Stimulated activated CD8-positive, alpha-beta memory T cell treated with anti-CD3 and anti-CD28 coated beads, Interleukin-4, amount 100 ng/mL, for 48 hours (primary cell): ENCODE results near the gene TLE1.
"Not testable (repeated sequence)": the region's sequence is repeated elsewhere in the genome, so short reads cannot be mapped to it uniquely, and the experiment has no call there.

ENCODE experiments used
- DNase-seq: peaks from one replicate; pipeline ENCODE4 v3.0.0-alpha.2; 2020

The TLE1 gene

DNA sequence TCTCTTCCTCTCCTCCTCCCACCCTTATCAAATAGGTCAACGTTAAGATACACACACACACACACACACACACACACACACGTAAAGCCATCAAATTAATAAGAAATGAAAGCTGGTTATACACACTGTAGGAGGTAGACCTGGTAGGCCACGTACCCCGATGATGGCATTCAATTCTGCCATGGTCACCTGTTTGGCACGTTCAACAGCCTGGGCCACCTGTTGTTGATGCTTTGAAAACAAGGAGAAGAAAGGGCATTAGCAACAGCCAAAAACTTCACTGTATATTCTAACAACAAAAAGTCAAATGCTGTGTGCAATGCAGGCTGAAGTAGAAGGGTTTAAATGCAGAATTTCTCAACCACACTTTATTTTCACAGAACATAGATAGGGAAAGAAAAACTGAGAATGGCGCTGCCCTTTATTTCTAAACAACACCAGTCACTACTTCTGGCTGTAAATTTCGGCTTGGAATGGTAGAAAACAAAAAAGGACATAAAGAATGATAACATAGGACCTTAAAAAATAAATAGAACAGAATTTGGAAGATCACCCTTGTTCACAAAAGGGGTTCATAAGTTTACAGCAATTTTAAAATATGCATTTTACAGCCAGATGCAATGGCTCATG is 37.2 kb downstream of the TLE1 start:
- DNase-seq = no peak

DNA sequence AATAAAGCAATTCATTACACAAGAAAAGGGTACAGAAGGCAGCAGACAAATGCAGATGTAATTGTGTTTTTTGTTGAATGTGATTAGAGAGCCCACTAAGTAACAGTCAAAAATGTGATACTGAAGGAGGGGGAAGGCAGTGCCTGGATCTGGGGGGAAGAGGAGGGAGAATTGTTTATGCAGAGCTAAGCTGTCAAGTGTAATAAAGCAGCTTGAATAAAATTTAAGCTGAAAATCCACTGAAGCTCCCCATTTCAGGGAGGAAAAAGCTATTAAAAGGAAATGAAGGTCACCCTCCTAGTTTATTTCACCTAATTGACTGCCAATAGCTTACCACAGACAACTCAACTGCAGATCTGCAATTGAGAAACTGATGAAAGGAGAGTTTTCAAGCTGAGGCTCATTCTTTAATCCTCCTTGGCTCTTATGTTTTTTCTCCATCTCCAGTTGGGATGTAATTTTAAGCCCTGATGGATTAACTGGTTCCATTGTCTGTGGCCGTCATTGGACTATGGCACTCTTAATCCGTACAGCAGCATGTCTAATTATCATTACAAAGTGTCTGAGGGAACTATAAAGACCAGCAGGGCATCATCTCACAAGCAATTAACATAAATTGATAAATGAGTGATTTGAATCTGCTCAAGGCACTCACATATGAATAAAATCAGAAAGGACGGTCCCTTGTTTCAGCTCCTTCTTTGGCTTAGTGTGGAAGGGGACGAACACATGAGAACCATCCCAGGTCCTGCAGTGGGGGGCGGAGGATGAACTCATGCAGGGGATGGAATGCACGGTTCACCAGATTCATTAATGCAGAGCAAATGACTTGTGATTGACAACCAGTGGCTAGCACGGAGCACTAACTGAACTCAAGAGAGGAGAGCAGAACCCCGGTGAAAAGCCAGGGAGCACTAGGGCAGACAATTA is 38.5 kb downstream of the TLE1 start:
- DNase-seq = no peak

GRCh38 chr9:81649475-81650240 is 39.7 kb downstream of the TLE1 start:
- DNase-seq = no peak

DNA sequence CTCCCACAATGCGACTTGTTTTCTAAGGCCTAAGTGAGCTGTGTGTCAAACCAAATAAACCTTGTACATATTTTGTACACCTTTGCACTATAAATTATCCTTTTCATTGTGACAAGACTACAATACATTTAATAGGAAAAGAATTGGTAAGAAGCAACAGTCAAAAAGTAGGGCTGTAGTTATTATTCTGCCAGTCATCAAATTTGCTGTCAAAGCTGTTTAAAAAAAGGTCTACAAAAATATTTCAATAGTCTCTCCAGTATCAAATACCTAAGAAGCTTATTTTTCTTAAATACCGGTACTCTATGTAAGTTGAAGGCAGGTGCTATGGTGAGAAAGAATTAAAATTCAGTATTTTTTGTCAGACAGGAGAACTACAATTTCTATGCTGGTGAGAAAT is 40.5 kb downstream of the TLE1 start:
- DNase-seq = no peak

- DNase-seq = no peak
Observed at GRCh38 chr9:81646337-81646736, 43.0 kb downstream of the TLE1 start.

DNA sequence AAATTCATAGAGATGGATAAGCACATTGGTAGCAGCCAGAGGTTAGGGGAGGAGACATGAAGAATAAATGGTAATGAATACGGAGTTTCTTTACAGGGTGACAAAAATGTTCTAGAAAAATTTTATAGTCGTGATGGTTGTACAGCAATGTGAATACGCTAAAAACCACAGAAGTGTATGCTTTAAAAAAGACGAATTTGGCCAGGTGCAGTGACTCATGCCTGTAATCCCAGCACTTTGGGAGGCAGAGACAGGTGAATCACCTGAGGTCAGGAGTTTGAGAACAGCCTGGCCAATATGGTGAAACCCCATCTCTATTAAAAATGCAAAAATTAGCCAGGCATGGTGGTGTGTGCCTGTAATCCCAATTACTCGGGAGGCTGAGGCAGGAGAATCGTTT is 44.8 kb downstream of the TLE1 start:
- not testable (repeated sequence) for DNase-seq

GRCh38 chr9:81637276-81637675 is 52.1 kb downstream of the TLE1 start:
- no peak for DNase-seq

DNA sequence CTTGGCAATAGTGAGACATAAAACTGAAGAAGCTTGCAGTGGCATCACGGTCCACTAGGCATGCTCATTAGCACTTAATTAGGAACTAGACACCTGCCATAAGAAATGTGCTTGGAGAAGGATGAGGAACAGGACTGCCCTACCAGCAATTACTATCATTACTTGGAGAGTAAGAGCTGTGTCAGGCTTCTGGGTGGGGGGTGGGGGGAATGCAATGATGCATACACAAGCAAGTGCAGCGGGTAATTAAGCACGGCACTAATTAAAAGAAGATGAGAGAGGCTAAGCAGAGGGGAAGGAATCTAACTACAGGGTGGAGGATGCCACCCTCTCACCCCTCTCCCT is 53.1 kb downstream of the TLE1 start:
- DNase-seq = no peak

DNA sequence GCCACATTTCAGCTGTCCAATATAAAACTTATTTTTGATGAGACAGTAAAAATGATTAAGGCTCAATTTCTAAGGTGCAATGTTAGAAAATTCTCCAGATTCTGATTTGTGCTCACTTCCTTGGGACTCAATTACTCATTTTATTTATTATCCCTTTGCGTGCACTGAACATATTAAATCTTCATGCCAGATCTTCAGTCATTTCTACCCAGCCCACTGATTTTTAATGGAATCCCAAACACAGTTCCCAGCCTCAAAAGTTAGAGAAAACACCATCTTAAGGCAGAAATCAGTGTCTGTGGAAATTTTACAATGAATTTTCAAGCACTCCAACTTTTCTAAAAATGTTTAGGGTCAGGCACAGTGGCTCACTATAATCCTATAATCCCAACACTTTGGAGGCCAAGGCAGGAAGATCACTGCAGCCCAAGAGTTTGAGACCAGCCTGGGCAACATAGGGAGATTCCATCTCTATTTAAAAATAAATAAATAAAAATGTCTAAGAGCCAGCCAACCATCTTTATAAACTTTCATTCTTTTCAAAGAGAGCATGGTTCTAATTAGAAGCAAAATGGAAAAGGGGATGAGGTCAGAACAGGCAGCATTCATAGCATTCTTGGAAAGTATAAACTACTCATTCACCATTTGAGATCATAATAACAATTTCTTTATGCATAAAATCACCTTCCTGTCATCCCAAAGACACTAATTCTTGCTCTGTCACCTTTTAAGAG is 53.7 kb downstream of the TLE1 start:
- DNase-seq = no peak

GRCh38 chr9:81634915-81635516 is 54.3 kb downstream of the TLE1 start:
- no peak for DNase-seq

DNA sequence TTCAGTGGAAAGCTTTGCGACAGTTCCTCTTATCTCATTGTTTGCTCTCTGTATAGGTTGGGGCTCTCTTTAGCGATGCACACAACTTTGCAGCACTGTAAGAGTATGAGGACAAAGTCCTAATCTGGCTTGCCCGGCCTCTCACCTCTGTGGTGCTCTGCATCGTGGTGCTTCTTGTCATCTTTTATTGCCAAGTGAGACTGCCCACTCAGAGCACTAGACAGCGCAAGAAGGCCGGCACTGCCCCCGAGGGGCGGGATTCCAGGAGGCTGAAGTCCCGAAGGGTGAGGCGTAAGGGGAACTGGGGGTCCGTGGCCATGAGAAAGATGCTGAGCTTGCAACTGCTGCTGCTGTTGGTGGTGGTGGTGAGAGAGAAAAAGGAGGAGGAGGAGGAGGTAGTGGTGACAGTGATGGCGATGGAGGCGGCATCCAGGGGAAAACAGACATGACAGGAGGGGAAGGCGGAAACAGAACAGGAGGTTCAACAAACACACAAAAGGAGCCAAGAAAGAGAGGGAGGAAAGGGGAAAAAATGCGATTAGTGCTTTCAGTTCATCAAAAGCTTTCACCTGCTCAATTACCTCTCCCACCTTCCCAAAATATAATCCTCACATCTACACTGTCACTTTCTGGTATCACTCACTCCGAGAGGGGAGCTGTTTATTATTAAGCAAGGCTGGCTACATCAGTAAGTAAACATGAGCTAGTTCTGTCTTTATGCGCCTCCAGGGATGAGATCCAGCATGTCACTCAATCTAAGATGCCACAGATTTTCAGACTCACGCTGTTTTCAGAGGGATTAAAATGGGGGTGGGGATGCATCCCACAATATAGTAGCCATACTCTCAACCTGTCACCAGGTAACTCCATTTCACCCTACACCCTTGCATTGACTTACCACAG is 55.1 kb downstream of the TLE1 start:
- no peak for DNase-seq

GRCh38 chr9:81632599-81632998 is 56.7 kb downstream of the TLE1 start:
- no peak for DNase-seq

GRCh38 chr9:81631218-81631745 is 58.1 kb downstream of the TLE1 start:
- DNase-seq = no peak

DNA sequence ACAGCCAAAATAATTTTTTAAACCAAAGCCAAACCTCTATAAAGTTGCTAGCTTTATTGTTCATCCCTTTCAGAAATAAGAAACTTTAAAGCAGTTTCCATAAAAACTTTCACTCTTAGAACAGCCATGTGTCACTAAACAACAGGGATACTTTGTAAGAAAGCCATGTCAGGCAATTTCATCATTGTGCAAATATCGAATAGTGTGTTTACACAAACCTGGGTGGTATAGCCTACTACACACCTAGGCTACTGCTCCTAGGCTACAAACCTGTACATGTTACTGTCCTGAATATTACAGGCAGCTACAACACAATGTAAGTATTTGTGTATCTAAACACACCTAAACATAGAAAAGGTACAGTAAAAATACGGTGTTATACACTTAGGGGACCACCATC is 59.9 kb downstream of the TLE1 start:
- no peak for DNase-seq

DNA sequence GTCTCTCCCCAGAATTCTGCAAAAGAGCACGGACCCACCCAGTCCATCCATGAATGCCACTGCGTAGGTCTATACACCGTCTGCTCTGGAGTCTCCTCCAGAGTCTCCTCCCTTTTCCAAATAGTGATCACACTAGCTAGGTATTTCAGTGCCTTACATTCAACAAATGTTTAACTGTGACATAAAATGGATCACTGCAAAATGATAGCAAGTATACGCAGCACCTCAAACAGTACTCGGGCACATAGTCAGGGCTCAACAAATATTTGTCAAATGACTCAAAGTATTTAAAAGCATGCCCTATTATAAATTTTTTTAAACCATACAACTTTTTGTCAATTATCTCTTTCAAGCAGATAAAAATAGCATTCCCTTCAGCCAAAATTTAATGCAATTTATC is 60.5 kb downstream of the TLE1 start:
- no peak for DNase-seq

GRCh38 chr9:81627481-81627880 is 61.9 kb downstream of the TLE1 start:
- no peak for DNase-seq

GRCh38 chr9:81626511-81626910 is 62.8 kb downstream of the TLE1 start:
- DNase-seq = no peak

DNA sequence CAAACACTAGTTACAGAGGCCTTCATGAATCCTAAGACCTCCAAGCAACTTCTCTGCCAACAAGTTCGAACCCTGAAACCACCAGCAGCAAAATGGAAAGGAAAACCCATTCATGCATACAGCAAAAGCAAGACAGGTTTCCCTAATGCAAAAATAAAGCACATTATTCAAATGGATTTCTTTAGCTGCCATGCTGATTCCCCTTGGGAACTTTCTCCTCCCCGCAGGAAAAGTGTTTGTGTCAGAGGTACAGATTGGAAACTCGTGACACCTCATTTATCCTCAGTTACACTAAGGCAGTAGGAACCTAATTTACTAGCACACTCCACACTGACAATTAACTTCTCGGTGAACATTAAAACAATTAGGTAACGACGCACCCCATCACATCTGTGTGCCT is 63.4 kb downstream of the TLE1 start:
- DNase-seq = no peak

DNA sequence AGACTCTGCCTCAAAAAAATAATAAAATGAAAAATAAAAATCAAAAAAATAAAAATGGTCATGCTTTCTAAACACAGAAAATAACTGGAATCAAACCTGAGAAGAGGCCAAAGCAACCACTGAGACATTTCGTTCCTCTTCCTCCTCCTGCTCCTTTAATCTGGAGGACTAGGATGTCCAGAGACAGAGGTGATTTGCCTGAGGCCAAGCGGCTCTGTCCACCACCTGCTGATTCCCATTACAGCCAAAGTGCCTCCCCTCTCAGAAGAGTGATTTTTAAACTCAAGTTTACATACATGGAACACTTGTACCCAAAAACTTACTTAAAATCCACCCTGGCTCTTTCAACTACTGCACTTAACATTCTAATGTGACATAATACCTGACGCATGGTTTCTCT is 65.6 kb downstream of the TLE1 start:
- DNase-seq = no peak

- DNase-seq = no peak
Observed at GRCh38 chr9:81622471-81623255, 66.7 kb downstream of the TLE1 start.
